H1 (cell line): ENCODE data around the gene ACAD9. TPM values are rescaled to one million over a fixed set of nuclear protein-coding genes. Genes with fewer than 3 reads are reported as not detected.

Experiments
- CTCF ChIA-PET: fragments of 300-600 bp; sonication (Branson Sonifier 250); formaldehyde crosslinking; loops from one replicate; lab custom pipeline; 2021; ENCODE audit not compliant: partially characterized antibody; lab: Charles Lee
- POLR2A ChIA-PET: fragments of 300-600 bp; sonication (Branson Sonifier 250); formaldehyde crosslinking; loops from one replicate; lab custom pipeline; 2021; ENCODE audit warnings: inconsistent platforms; ENCODE audit not compliant: partially characterized antibody; lab: Charles Lee
- DNase-seq, 2 experiments: peaks; one replicate each; pipeline versions ENCODE4 v3.0.0 to v3.0.0-alpha.2; 2010 to 2022; ENCODE audit warnings: low spot score in 2 of 2, low read depth in 1 of 2, mixed read lengths in 1 of 2
- FAIRE-seq: peaks from 2 replicates; lab custom pipeline; 2011; peaks lifted over from hg19 to GRCh38; lab: Jason Lieb, UNC
- H2AFZ ChIP-seq: 2 replicates; pipeline ENCODE4 v1.8.1; 2012; ENCODE audit warnings: low read length, inconsistent platforms
- H2AK5ac ChIP-seq: 2 replicates; pipeline ENCODE4 v1.6.1; 2013; ENCODE audit warnings: low read depth, low read length
- H2BK120ac ChIP-seq: replicated peaks from 2 replicates; pipeline ENCODE3; 2013; ENCODE audit warnings: low read depth, low read length, inconsistent platforms
- H2BK12ac ChIP-seq: 2 replicates; pipeline ENCODE4 v1.6.1; 2013; ENCODE audit warnings: low read depth, low read length
- H2BK15ac ChIP-seq: 2 replicates; pipeline ENCODE4 v1.6.1; 2013; ENCODE audit warnings: low read length
- H2BK20ac ChIP-seq: 2 replicates; pipeline ENCODE4 v1.6.1; 2013; ENCODE audit warnings: low read length
- H2BK5ac ChIP-seq: 2 replicates; pipeline ENCODE4 v1.6.1; 2013; ENCODE audit warnings: low read depth, low read length
- H3K14ac ChIP-seq: 2 replicates; pipeline ENCODE4 v1.6.1; 2013; ENCODE audit warnings: inconsistent platforms; ENCODE audit not compliant: insufficient read length
- H3K18ac ChIP-seq: 2 replicates; pipeline ENCODE4 v1.6.1; 2013; ENCODE audit warnings: low read length; ENCODE audit errors: extremely low read depth
- H3K23ac ChIP-seq: 2 replicates; pipeline ENCODE4 v1.6.1; 2013; ENCODE audit warnings: inconsistent platforms; ENCODE audit not compliant: insufficient read length
- H3K23me2 ChIP-seq: 2 replicates; pipeline ENCODE4 v1.6.1; 2013; ENCODE audit warnings: low read depth, low read length
- H3K27ac ChIP-seq: 2 replicates; pipeline ENCODE4 v1.6.1; 2011; ENCODE audit warnings: low read depth, low read length, inconsistent platforms
- H3K27me3 ChIP-seq, 4 experiments: replicated peaks in 1 of 4; 1 replicate in 1 of 4; 2 replicates in 3 of 4; pipeline versions ENCODE4 v1.6.1 to v1.8.1; 2011 to 2013; ENCODE audit warnings: low read length in 3 of 4, mild to moderate bottlenecking in 3 of 4, inconsistent platforms in 2 of 4, mixed read lengths in 2 of 4, moderate library complexity in 1 of 4; ENCODE audit not compliant: control insufficient read depth in 3 of 4, insufficient read depth in 3 of 4; ENCODE audit errors: extremely low read depth in 1 of 4
- H3K36me3 ChIP-seq, 4 experiments: 2 replicates each; pipeline versions ENCODE4 v1.6.1 to v1.8.1; 2011 to 2013; ENCODE audit warnings: mild to moderate bottlenecking in 4 of 4, low read length in 3 of 4, moderate library complexity in 2 of 4, control low read depth in 1 of 4, inconsistent platforms in 1 of 4; ENCODE audit not compliant: insufficient read depth in 4 of 4, control insufficient read depth in 2 of 4
- H3K4ac ChIP-seq: replicated peaks from 2 replicates; pipeline ENCODE3; 2013; ENCODE audit warnings: low read length, low read depth, mixed read lengths, inconsistent platforms; ENCODE audit not compliant: insufficient read length
- H3K4me1 ChIP-seq, 4 experiments: replicated peaks in 1 of 4; 1 replicate in 1 of 4; 2 replicates in 3 of 4; pipeline versions ENCODE4 v1.6.1 to v1.8.1; 2011 to 2013; ENCODE audit warnings: low read length in 3 of 4, inconsistent platforms in 2 of 4, mixed read lengths in 1 of 4; ENCODE audit not compliant: insufficient read depth in 4 of 4, control insufficient read depth in 3 of 4
- H3K4me2 ChIP-seq, 2 experiments: 2 replicates each; pipeline versions ENCODE4 v1.6.1 to v1.8.1; 2011 to 2013; ENCODE audit warnings: low read depth in 2 of 2, low read length in 2 of 2, control low read depth in 1 of 2, inconsistent platforms in 1 of 2, mild to moderate bottlenecking in 1 of 2; ENCODE audit not compliant: insufficient read depth in 1 of 2
- H3K4me3 ChIP-seq, 4 experiments: fragments of 200-600, 300-600 bp in 1 of 4; sonication (generic), shearing (Covaris generic), sonication (Bioruptor Twin) in 1 of 4; 2 replicates each; pipeline versions ENCODE4 v1.5.1 to v1.8.1; 2011 to 2016; ENCODE audit warnings: low read length in 4 of 4, low read depth in 3 of 4, control low read depth in 2 of 4, inconsistent platforms in 2 of 4, mild to moderate bottlenecking in 2 of 4, mixed read lengths in 1 of 4, moderate library complexity in 1 of 4; ENCODE audit not compliant: insufficient read depth in 2 of 4; ENCODE audit errors: extremely low read depth in 1 of 4
- H3K56ac ChIP-seq: replicated peaks from 2 replicates; pipeline ENCODE3; 2013; ENCODE audit warnings: low read depth, mild to moderate bottlenecking, mixed read lengths, low read length, inconsistent platforms; ENCODE audit not compliant: insufficient read length
- H3K79me1 ChIP-seq: 2 replicates; pipeline ENCODE4 v1.6.1; 2013; ENCODE audit warnings: low read depth, low read length, control low read depth
- H3K79me2 ChIP-seq, 2 experiments: 2 replicates each; pipeline versions ENCODE4 v1.6.1 to v1.8.1; 2012 to 2013; ENCODE audit warnings: low read length in 2 of 2, mild to moderate bottlenecking in 2 of 2, inconsistent platforms in 1 of 2; ENCODE audit not compliant: insufficient read depth in 2 of 2, control insufficient read depth in 1 of 2
- H3K9ac ChIP-seq, 4 experiments: replicated peaks in 1 of 4; 1 replicate in 1 of 4; 2 replicates in 3 of 4; pipeline versions ENCODE4 v1.6.1 to v1.8.1; 2011 to 2013; ENCODE audit warnings: low read depth in 3 of 4, low read length in 3 of 4, control low read depth in 2 of 4, mild to moderate bottlenecking in 2 of 4, moderate library complexity in 2 of 4, inconsistent platforms in 1 of 4; ENCODE audit errors: extremely low read depth in 1 of 4
- H3K9me3 ChIP-seq, 2 experiments: 2 replicates each; pipeline versions ENCODE4 v1.6.1 to v1.8.1; 2012 to 2013; ENCODE audit warnings: mild to moderate bottlenecking in 2 of 2, moderate library complexity in 2 of 2, control low read depth in 1 of 2, inconsistent platforms in 1 of 2, low read depth in 1 of 2, low read length in 1 of 2, mixed read lengths in 1 of 2; ENCODE audit not compliant: insufficient read depth in 2 of 2
- H4K20me1 ChIP-seq, 2 experiments: replicated peaks in 1 of 2; 2 replicates each; pipeline versions ENCODE3 to v1.8.1; 2011 to 2013; ENCODE audit warnings: inconsistent platforms in 2 of 2, low read length in 2 of 2, mild to moderate bottlenecking in 1 of 2; ENCODE audit not compliant: insufficient read depth in 2 of 2, control insufficient read depth in 1 of 2
- H4K5ac ChIP-seq: 2 replicates; pipeline ENCODE4 v1.6.1; 2013; ENCODE audit warnings: low read length, low read depth, mixed read lengths, inconsistent platforms; ENCODE audit not compliant: insufficient read length
- H4K8ac ChIP-seq: 2 replicates; pipeline ENCODE4 v1.8.0; 2013; ENCODE audit warnings: mild to moderate bottlenecking, moderate library complexity, low read length, inconsistent platforms; ENCODE audit not compliant: insufficient read depth; ENCODE audit errors: extremely low read depth
- H4K91ac ChIP-seq: replicated peaks from 2 replicates; pipeline ENCODE3; 2013; ENCODE audit warnings: low read length, mixed read lengths, inconsistent platforms; ENCODE audit not compliant: insufficient read length
- BRCA1 ChIP-seq: IDR thresholded peaks from 2 replicates; pipeline ENCODE4 v1.6.1; 2012; ENCODE audit warnings: low read depth, low read length, improper control_type of control experiment
- FOSL1 ChIP-seq: IDR thresholded peaks from 2 replicates; pipeline ENCODE4 v1.6.1; 2011; ENCODE audit warnings: mild to moderate bottlenecking, low read depth, low read length, moderate library complexity; ENCODE audit not compliant: insufficient read depth
- HDAC2 ChIP-seq, 2 experiments: fragments of 300-600 bp in 1 of 2; sonication (generic) in 1 of 2; IDR thresholded peaks; 2 replicates each; pipeline ENCODE4 v1.6.1; 2011 to 2012; ENCODE audit warnings: low read depth in 2 of 2, low read length in 2 of 2, mild to moderate bottlenecking in 2 of 2, moderate library complexity in 2 of 2, borderline replicate concordance in 1 of 2, inconsistent platforms in 1 of 2
- KDM4A ChIP-seq: IDR thresholded peaks from one replicate; pipeline ENCODE4 v1.7.1; 2012; ENCODE audit warnings: low read depth, mild to moderate bottlenecking, moderate library complexity, low read length, inconsistent platforms; ENCODE audit not compliant: severe bottlenecking
- MAFK ChIP-seq: IDR thresholded peaks from 2 replicates; pipeline ENCODE4 v1.6.1; 2012; ENCODE audit warnings: low read depth, mild to moderate bottlenecking, improper control_type of control experiment, low read length
- POLR2AphosphoS5 ChIP-seq: IDR thresholded peaks from 2 replicates; pipeline ENCODE4 v1.6.1; 2011; ENCODE audit warnings: low read depth, low read length
- SIRT6 ChIP-seq: IDR thresholded peaks from one replicate; pipeline ENCODE4 v1.7.1; 2012; ENCODE audit warnings: low read length, inconsistent platforms
- SIX5 ChIP-seq: IDR thresholded peaks from 2 replicates; pipeline ENCODE4 v1.6.1; 2011; ENCODE audit warnings: mild to moderate bottlenecking, low read depth, low read length
- SP4 ChIP-seq: IDR thresholded peaks from 2 replicates; pipeline ENCODE4 v1.6.1; 2012; ENCODE audit warnings: low read length, inconsistent platforms
- SUZ12 ChIP-seq: fragments of 200-600 bp; sonication (generic); IDR thresholded peaks from 2 replicates; pipeline ENCODE4 v1.6.1; 2012; ENCODE audit warnings: mild to moderate bottlenecking, inconsistent platforms, low read length, moderate library complexity, mixed read lengths
- TAF1 ChIP-seq: IDR thresholded peaks from 2 replicates; pipeline ENCODE4 v1.6.1; 2011; ENCODE audit warnings: mild to moderate bottlenecking, low read depth, low read length
- TCF12 ChIP-seq: IDR thresholded peaks from 2 replicates; pipeline ENCODE4 v1.6.1; 2011; ENCODE audit warnings: low read depth, mild to moderate bottlenecking, low read length
- TEAD4 ChIP-seq: IDR thresholded peaks from 2 replicates; pipeline ENCODE4 v1.6.1; 2012; ENCODE audit warnings: low read depth, low read length, inconsistent platforms, mixed read lengths
- whole genome bisulfite sequencing, 2 experiments: shearing (Covaris generic) in 1 of 2; methylation state at CpG; one replicate each; pipeline versions ENCODE4 v1.1.6 to v1.1.7; 2013 to 2015; ENCODE audit warnings: low lambda C conversion rate in 2 of 2, mixed read lengths in 2 of 2, inconsistent platforms in 1 of 2, low coverage in 1 of 2, missing lambda C conversion rate in 1 of 2; ENCODE audit not compliant: insufficient replicate concordance in 2 of 2, insufficient coverage in 1 of 2, insufficient read length in 1 of 2; ENCODE audit errors: extremely low coverage in 1 of 2, missing lambda C conversion rate in 1 of 2; 5-methylcytosine and 5-hydroxymethylcytosine counted together
- polyA plus RNA-seq, 7 experiments: library from polyadenylated mRNA; depleted of rRNA in 3 of 7; stranded (reverse) in 5 of 7; unstranded in 2 of 7; fragments of >200 nt in 5 of 7; fragments of 200-250 nt in 2 of 7; gene quantifications; 1 replicate in 5 of 7; 2 replicates in 1 of 7; 4 replicates in 1 of 7; pipeline versions ENCODE4 v1.2.1 to v1.2.3, GENCODE V29; 2011 to 2013; ENCODE audit warnings: missing spikeins in 2 of 7, mixed read lengths in 2 of 7
- total RNA-seq: library from RNA; stranded (reverse); fragmentation: NEBNext Ultra II Directional; extraction: Animal tissue kit (Norgen Biotek cat#: 25700); gene quantifications from 2 replicates; pipeline ENCODE4 v1.2.1, GENCODE V29; 2021

Gene ACAD9
- total and polyA plus RNA-seq, 2 of the 8 experiments (the other 6 are each of a cell fraction or from before 2014, with no cell fraction given): 27.5 to 28.9 TPM

GRCh38 chr3:128945041-128945877 is 65.8 kb downstream of the ACAD9 start:
- no peak overlapping the region for H3K27ac ChIP-seq
- TF ChIP-seq SIRT6: no peak
- no peak for TF ChIP-seq FOSL1
- no peak for TF ChIP-seq POLR2AphosphoS5
- TF ChIP-seq BRCA1: no peak
- no peak for TF ChIP-seq TCF12
- TF ChIP-seq SIX5: no peak
- TF ChIP-seq MAFK: no peak
- TF ChIP-seq TAF1: no peak
- no peak for TF ChIP-seq TEAD4
- no peak for TF ChIP-seq SUZ12
- TF ChIP-seq HDAC2 (IDR thresholded peaks at IDR 0.05; ENCODE audit: borderline replicate concordance in 1 of 2, low read depth in 2 of 2, low read length in 2 of 2): no peak
- TF ChIP-seq SP4: no peak
- no peak for TF ChIP-seq KDM4A
- FAIRE-seq: no peak

More at GRCh38 chr3:128945041-128945877, 65.8 kb downstream of the ACAD9 start:
- H2BK12ac ChIP-seq: no peak overlapping the region
- peak in 1 of 2 experiments; percentile 31 for DNase-seq
- H3K4me3 ChIP-seq: no peak overlapping the region
- H4K5ac ChIP-seq: no peak overlapping the region
- H3K27me3 ChIP-seq: no peaks in the 10 kb centered on the region
- no peak overlapping the region for H3K14ac ChIP-seq
- no peak overlapping the region for H3K9ac ChIP-seq
- no peaks in the 10 kb centered on the region for H4K20me1 ChIP-seq
- no peak overlapping the region for H2AFZ ChIP-seq
- POLR2A ChIA-PET: no interaction called here
- H3K79me1 ChIP-seq: no peaks in the 10 kb centered on the region
- no peak overlapping the region for H3K4me2 ChIP-seq
- H3K36me3 ChIP-seq: no peaks in the 10 kb centered on the region
- H3K23me2 ChIP-seq: no peaks in the 10 kb centered on the region
- no peak overlapping the region for H3K18ac ChIP-seq
- H3K4me1 ChIP-seq: no peaks in the 10 kb centered on the region
- no peak overlapping the region for H2BK20ac ChIP-seq
- H2BK15ac ChIP-seq: no peak overlapping the region
- H3K23ac ChIP-seq: no peak overlapping the region
- no peaks in the 10 kb centered on the region for H3K79me2 ChIP-seq
- WGBS, 2 experiments: 90% methylated on average over 21 of the region's 21 CpGs; no CpG with 5 or more reads in 1 of the 2 experiments
- H2AK5ac ChIP-seq: no peak overlapping the region
- no peaks in the 10 kb centered on the region; a peak in 1 of 4 replicates for H3K9me3 ChIP-seq
- CTCF ChIA-PET: interaction anchor here (1.0 kb wide), 1 partner anchor 11 kb away, joined by 3 read pairs; no protein-coding TSS in a partner anchor
- no peak overlapping the region for H4K91ac ChIP-seq
- H2BK120ac ChIP-seq: no peak overlapping the region
- no peak overlapping the region for H2BK5ac ChIP-seq
- H4K8ac ChIP-seq: peak overlapping the region; percentile 57; the same call in 1 of the 2 replicates
- no peak overlapping the region for H3K4ac ChIP-seq
- H3K56ac ChIP-seq: no peak overlapping the region
